HepG2 (cell line): ENCODE results near the gene TMEM125. TPM values are rescaled to one million over a fixed set of nuclear protein-coding genes. Genes with fewer than 3 reads are reported as not detected.

ENCODE experiments used
- CBFB ChIP-seq: sonication (generic); formaldehyde crosslinking; IDR thresholded peaks from 2 replicates; pipeline ENCODE4 v1.4.0; 2020; ENCODE audit warnings: missing genetic modification reagents
- CENPX ChIP-seq: sonication (generic); formaldehyde crosslinking; IDR thresholded peaks from 2 replicates; pipeline ENCODE4 v1.9.0; 2021; ENCODE audit warnings: mild to moderate bottlenecking, missing genetic modification reagents, moderate library complexity
- GATAD2A ChIP-seq: IDR thresholded peaks from 2 replicates; pipeline ENCODE4 v1.6.1; 2016
- NR1H2 ChIP-seq: sonication (generic); formaldehyde crosslinking; IDR thresholded peaks from 2 replicates; pipeline ENCODE4 v1.8.1; 2022; ENCODE audit warnings: low read depth, missing genetic modification reagents, borderline replicate concordance
- PPARG ChIP-seq: conservative IDR thresholded peaks from 2 replicates; pipeline ENCODE4 v1.6.1; 2016; ENCODE audit warnings: missing biosample characterization, missing genetic modification reagents
- SIN3B ChIP-seq: fragments of 150-350 bp; IDR thresholded peaks from 2 replicates; pipeline ENCODE4 v1.6.1; 2014; ENCODE audit warnings: low read length
- SMAD9 ChIP-seq: sonication (generic); formaldehyde crosslinking; IDR thresholded peaks from 2 replicates; pipeline ENCODE4 v1.5.1; 2020; ENCODE audit warnings: mild to moderate bottlenecking, missing genetic modification reagents
- TBX2 ChIP-seq: sonication (generic); formaldehyde crosslinking; IDR thresholded peaks from 2 replicates; pipeline ENCODE4 v1.5.0; 2020; ENCODE audit warnings: missing genetic modification reagents, mild to moderate bottlenecking, borderline replicate concordance
- TBX3 ChIP-seq: fragments of 450-650 bp; IDR thresholded peaks from 2 replicates; pipeline ENCODE4 v1.6.1; 2017; ENCODE audit warnings: antibody characterized with exemption, mild to moderate bottlenecking, inconsistent platforms, borderline replicate concordance
- TP53 ChIP-seq: sonication (generic); formaldehyde crosslinking; conservative IDR thresholded peaks from 2 replicates; pipeline ENCODE4 v1.4.0; 2020; ENCODE audit warnings: missing genetic modification reagents
- ZNF317 ChIP-seq: sonication (generic); formaldehyde crosslinking; IDR thresholded peaks from 2 replicates; pipeline ENCODE4 v1.5.0; 2020; ENCODE audit warnings: mild to moderate bottlenecking, missing genetic modification reagents
- ZNF713 ChIP-seq: sonication (generic); formaldehyde crosslinking; IDR thresholded peaks from 2 replicates; pipeline ENCODE4 v1.4.0; 2020; ENCODE audit warnings: mild to moderate bottlenecking, missing genetic modification reagents
- ZNF772 ChIP-seq: sonication (generic); formaldehyde crosslinking; IDR thresholded peaks from 2 replicates; pipeline ENCODE4 v1.5.0; 2020; ENCODE audit warnings: mild to moderate bottlenecking, missing genetic modification reagents
- ZNF841 ChIP-seq: sonication (generic); formaldehyde crosslinking; IDR thresholded peaks from 2 replicates; pipeline ENCODE4 v1.8.1; 2023; ENCODE audit warnings: missing genetic modification reagents, borderline replicate concordance
- polyA plus RNA-seq, 8 experiments: library from polyadenylated mRNA; depleted of rRNA in 3 of 8; stranded (reverse) in 7 of 8; unstranded in 1 of 8; fragments of >200 nt; fragmentation: Illumina TruSeq in 4 of 8; extraction: Trizol in 4 of 8; gene quantifications; 2 replicates each; pipeline versions ENCODE4 v1.2.1 to v1.2.3, GENCODE V29; 2011 to 2016; ENCODE audit warnings: low read depth in 4 of 8, missing spikeins in 1 of 8, mixed read lengths in 1 of 8; ENCODE audit not compliant: insufficient read depth in 1 of 8
- total RNA-seq, 5 experiments: library from RNA; depleted of rRNA; stranded (reverse); fragments of >200 nt; fragmentation: Illumina TruSeq; extraction: Trizol; gene quantifications; 2 replicates each; pipeline ENCODE4 v1.2.3, GENCODE V29; 2016; ENCODE audit warnings: low read depth in 1 of 5
- TF ChIP-seq, protein P1 (sequence below): sonication (generic); formaldehyde crosslinking; IDR thresholded peaks from 2 replicates; pipeline ENCODE4 v1.8.0; 2022; ENCODE audit warnings: missing genetic modification reagents, mild to moderate bottlenecking, inconsistent platforms, borderline replicate concordance

The TMEM125 gene
- total and polyA plus RNA-seq, 2 of the 13 experiments (the other 11 are each of a cell fraction or from before 2014, with no cell fraction given), result 0.03 TPM; not detected in 1

DNA sequence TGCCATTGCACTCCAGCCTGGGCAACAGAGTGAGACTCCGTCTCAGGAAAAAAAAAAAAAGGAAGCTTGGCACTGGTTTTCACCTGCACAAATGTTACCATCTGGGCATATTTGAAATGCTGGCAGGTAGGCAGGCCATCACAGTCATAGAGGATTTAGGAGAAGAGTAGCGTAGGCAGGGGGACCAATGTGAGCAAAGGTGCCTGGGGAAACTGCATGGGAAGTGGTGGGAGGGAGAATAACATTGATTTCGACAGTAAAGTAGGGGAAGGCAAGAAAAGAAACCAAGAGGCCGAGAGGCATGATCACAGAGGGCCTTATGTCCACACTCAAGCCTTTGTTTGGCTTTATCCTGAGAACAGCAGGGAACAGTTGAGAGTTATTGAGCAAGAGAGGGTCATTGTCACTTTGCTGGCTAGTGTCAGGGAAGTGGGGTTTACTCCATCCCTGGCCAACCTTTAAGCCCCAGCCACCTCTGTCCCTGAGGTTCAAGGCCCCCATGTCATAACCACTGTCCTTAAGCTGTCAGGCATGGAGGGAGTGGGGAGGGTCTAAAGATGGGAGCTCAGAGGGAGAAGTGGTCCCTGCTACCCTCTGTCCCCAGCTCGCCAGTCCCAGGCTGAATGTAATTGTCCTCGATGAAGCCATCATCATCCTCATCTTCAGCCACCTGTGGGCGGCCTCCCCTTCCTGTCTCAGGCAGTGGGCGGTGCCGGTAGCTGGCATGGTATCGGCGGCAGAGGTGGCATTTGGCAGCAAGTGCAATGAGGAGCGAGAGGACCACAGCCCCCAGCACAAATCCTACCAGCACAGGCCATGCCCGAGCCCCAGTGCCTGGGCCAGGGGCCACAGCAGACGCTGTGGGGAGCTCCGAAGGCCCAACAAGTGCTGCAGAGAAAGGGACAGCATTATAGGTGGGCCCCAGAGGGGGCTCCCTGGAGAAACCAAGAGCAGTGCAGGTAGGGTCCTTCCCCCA is 12.7 kb downstream of the TMEM125 start (continued):
- TF ChIP-seq CENPX (no peak), TBX3 (no peak), NR1H2 (CRISPR knock-in tag) (no peak), GATAD2A (CRISPR knock-in tag) (peak; percentile 96), ZNF713 (no peak), ZNF772 (CRISPR knock-in tag) (no peak), ZNF317 (CRISPR knock-in tag) (0 out of 2 replicates have a peak, but pooled peaks have one; percentile 63), TBX2 (peak; percentile 72; the same call in 1 of the 2 replicates), ZNF841 (CRISPR knock-in tag) (no peak), SIN3B (no peak), TP53 (no peak), SMAD9 (no peak), CBFB (CRISPR knock-in tag) (no peak), PPARG (peak; percentile 62)
- TF ChIP-seq, protein P1, sequence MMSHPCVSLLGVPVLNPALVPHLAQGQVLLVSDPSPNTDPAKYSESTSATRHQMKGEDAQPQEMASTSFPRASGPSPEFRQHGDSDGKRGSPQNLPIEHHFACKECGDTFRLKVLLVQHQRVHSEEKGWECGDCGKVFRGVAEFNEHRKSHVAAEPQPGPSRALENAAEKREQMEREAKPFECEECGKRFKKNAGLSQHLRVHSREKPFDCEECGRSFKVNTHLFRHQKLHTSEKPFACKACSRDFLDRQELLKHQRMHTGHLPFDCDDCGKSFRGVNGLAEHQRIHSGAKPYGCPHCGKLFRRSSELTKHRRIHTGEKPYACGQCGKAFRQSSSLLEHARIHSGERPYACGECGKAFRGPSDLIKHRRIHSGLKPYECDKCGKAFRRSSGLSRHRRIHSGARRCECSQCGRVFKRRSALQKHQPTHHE (CRISPR knock-in tag), result no peak
